GM21515 (cell line): ENCODE data around the gene XRCC4.
"Not testable (repeated sequence)": the region's sequence is repeated elsewhere in the genome, so short reads cannot be mapped to it uniquely, and the experiment has no call there.

Source experiments
- ATAC-seq: cut with Tn5 transposase; IDR thresholded peaks from one replicate; pipeline ENCODE4 v1.9.1; 2021; ENCODE audit not compliant: unreplicated experiment

XRCC4 gene

GRCh38 chr5:83107692-83108420, 30.5 kb downstream of the XRCC4 start:
- no peak for ATAC-seq

- ATAC-seq = no peak
Observed at GRCh38 chr5:83109380-83109779, 32.0 kb downstream of the XRCC4 start.

- no peak for ATAC-seq
Observed at GRCh38 chr5:83115816-83116215, 38.5 kb downstream of the XRCC4 start.

GRCh38 chr5:83118471-83118870, 41.1 kb downstream of the XRCC4 start:
- no peak for ATAC-seq

GRCh38 chr5:83118976-83119375, 41.6 kb downstream of the XRCC4 start:
- no peak for ATAC-seq

- no peak for ATAC-seq
Observed at GRCh38 chr5:83124593-83124992, 47.2 kb downstream of the XRCC4 start.

GRCh38 chr5:83125560-83125959, 48.2 kb downstream of the XRCC4 start:
- no peak for ATAC-seq

- no peak for ATAC-seq
Observed at GRCh38 chr5:83126501-83126900, 49.2 kb downstream of the XRCC4 start.

GRCh38 chr5:83133797-83134196, 56.5 kb downstream of the XRCC4 start:
- no peak for ATAC-seq

GRCh38 chr5:83142526-83142925, 65.2 kb downstream of the XRCC4 start:
- no peak for ATAC-seq

GRCh38 chr5:83145241-83145640, 67.9 kb downstream of the XRCC4 start:
- no peak for ATAC-seq

GRCh38 chr5:83145882-83146331, 68.6 kb downstream of the XRCC4 start:
- ATAC-seq = no peak

- ATAC-seq = no peak
Observed at GRCh38 chr5:83146441-83146840, 69.1 kb downstream of the XRCC4 start.

GRCh38 chr5:83147593-83147992, 70.2 kb downstream of the XRCC4 start:
- ATAC-seq = no peak

- no peak for ATAC-seq
Observed at GRCh38 chr5:83148370-83148769, 71.0 kb downstream of the XRCC4 start.

GRCh38 chr5:83149671-83150070, 72.3 kb downstream of the XRCC4 start:
- ATAC-seq = no peak

- no peak for ATAC-seq
Observed at GRCh38 chr5:83151821-83152220, 74.5 kb downstream of the XRCC4 start.

GRCh38 chr5:83152996-83153395, 75.6 kb downstream of the XRCC4 start:
- not testable (repeated sequence) for ATAC-seq

GRCh38 chr5:83156001-83156400, 78.7 kb downstream of the XRCC4 start:
- ATAC-seq = no peak

- ATAC-seq = no peak
Observed at GRCh38 chr5:83157163-83157562, 79.8 kb downstream of the XRCC4 start.

- ATAC-seq = no peak
Observed at GRCh38 chr5:83162601-83163000, 85.3 kb downstream of the XRCC4 start.

GRCh38 chr5:83167538-83167937, 90.2 kb downstream of the XRCC4 start:
- no peak for ATAC-seq
